ENCODE data around the gene NFKBIL1. TPM values are rescaled to one million over a fixed set of nuclear protein-coding genes. Genes with fewer than 3 reads are reported as not detected.

The NFKBIL1 gene
- total and polyA plus RNA-seq, 9 of the 15 experiments (the other 6 are each of a cell fraction or from before 2014, with no cell fraction given), result 0.49 to 33.1 (median 7.6) TPM

GRCh38 chr6:31541658-31542521 lies 5.5 kb upstream of the NFKBIL1 start, which contains the start of gene DDX39B (continued):
- TF ChIP-seq ZBTB17 (CRISPR knock-in tag; IDR thresholded peaks at IDR 0.05), result peak; percentile 77; the same call in 1 of the 2 replicates
- no peak for TF ChIP-seq SNIP1 (IDR thresholded peaks at IDR 0.05; ENCODE audit: low read depth)
- peak; percentile 43 for TF ChIP-seq SOX6 (IDR thresholded peaks at IDR 0.05)
- peak; percentile 89 for TF ChIP-seq ZBTB2 (IDR thresholded peaks at IDR 0.05)
- no peak for TF ChIP-seq IRF2 (CRISPR knock-in tag; IDR thresholded peaks at IDR 0.05)
- peak; percentile 91 for TF ChIP-seq NR2F6 (CRISPR knock-in tag; IDR thresholded peaks at IDR 0.05)
- peak; percentile 17; the same call in 1 of the 2 replicates for TF ChIP-seq RNF219 (CRISPR knock-in tag; IDR thresholded peaks at IDR 0.05)
- TF ChIP-seq RBM39 (optimal IDR thresholded peaks at IDR 0.05; ENCODE audit: low read depth, low read length), result peak; percentile 99
- TF ChIP-seq NR1H2 (CRISPR knock-in tag; IDR thresholded peaks at IDR 0.05), result peak; percentile 94; the same call in 1 of the 2 replicates
- TF ChIP-seq KDM1A (IDR thresholded peaks at IDR 0.05), result 0 out of 4 replicates have a peak, but pooled peaks of 1 of the 2 experiments have one; percentile 9
- TF ChIP-seq ELF2 (CRISPR knock-in tag; IDR thresholded peaks at IDR 0.05), result peak; percentile 82; the same call in 1 of the 2 replicates
- TF ChIP-seq MAFF (IDR thresholded peaks at IDR 0.05; ENCODE audit: low read length), result no peak
- peak; percentile 57; the same call in 1 of the 2 replicates for TF ChIP-seq KAT7 (CRISPR knock-in tag; IDR thresholded peaks at IDR 0.05; ENCODE audit: borderline replicate concordance)
- TF ChIP-seq ZNF764 (CRISPR knock-in tag; IDR thresholded peaks at IDR 0.05; ENCODE audit: low read depth), result 0 out of 2 replicates have a peak, but pooled peaks have one; percentile 37
- no peak; the same call in 1 of the 2 replicates for TF ChIP-seq RFX1 (IDR thresholded peaks at IDR 0.05)
